Stimulated activated naive CD4-positive, alpha-beta T cell (primary cell): ENCODE results near the gene ATAD3A.
"Not testable (repeated sequence)": the region's sequence is repeated elsewhere in the genome, so short reads cannot be mapped to it uniquely, and the experiment has no call there.

Experiments used
- DNase-seq, 6 experiments: peaks; one replicate each; lab custom pipeline; 2025; lab: John Stamatoyannopoulos, UW

Gene ATAD3A

DNA sequence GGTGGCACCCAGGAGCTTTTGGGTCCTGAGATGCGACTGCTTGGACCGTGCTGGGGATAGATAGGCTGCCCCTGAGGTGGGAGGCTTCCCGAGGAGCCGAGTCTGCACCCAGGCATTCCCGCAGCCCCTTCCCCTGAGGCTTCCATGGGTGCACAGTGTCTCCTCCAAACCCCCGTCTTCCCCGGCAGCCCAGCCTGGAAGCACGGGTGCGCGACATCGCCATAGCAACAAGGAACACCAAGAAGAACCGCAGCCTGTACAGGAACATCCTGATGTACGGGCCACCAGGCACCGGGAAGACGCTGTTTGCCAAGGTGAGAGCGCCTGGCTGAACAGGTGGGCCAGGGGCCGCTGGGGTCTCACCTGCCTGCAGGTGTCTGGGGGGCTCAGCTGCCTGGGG, 11.7 kb downstream of the ATAD3A start:
- DNase-seq: not testable (repeated sequence)

DNA sequence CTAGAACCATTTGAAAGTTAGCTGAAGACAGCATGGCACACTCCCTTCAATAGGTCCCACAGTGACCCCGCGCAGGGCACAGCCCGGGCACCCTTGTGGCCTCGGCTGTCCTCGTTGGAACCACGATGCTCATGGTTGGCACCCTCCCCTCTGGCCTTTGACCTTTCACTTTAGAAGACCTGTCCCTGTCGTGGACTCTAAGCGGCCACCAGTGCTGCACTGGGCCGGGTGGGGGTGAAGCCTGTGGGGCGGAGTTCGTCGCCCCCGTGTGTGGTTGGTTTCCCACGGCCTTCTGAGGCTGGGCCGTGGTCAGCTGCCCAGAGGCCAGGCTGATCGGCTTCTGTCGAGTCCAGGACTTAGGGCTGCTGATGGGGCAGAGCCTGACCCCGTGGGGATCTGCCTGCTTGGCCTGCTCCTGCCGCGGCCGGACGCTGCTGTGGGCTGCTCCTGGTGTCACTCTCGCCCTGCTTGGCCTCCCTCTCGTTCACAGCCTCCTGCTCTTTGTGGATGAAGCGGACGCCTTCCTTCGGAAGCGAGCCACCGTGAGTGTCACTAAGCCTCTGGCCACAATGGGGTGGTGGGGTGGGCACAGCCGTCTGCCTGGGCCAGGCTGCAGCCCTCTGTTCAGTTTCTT, 12.9 kb downstream of the ATAD3A start:
- not testable (repeated sequence) for DNase-seq

DNA sequence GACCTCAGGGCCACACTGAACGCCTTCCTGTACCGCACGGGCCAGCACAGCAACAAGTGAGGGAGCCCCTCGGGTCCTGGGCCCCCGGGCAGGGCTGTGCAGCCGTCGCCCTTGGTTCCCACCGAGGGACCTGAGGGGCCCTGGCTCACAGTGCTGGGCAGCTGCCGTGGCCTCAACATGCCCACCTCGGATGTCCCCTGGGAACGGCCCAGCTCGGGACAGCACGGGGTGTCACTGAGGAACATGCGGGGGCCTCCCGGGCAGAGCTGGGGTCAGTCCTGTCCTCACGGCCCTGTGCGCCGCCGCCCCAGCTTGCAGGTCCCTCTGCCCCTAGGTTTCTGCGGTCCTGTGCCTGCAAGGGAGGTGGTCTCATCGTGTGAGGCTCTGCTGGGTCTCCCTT, 14.5 kb downstream of the ATAD3A start:
- not testable (repeated sequence) for DNase-seq

DNA sequence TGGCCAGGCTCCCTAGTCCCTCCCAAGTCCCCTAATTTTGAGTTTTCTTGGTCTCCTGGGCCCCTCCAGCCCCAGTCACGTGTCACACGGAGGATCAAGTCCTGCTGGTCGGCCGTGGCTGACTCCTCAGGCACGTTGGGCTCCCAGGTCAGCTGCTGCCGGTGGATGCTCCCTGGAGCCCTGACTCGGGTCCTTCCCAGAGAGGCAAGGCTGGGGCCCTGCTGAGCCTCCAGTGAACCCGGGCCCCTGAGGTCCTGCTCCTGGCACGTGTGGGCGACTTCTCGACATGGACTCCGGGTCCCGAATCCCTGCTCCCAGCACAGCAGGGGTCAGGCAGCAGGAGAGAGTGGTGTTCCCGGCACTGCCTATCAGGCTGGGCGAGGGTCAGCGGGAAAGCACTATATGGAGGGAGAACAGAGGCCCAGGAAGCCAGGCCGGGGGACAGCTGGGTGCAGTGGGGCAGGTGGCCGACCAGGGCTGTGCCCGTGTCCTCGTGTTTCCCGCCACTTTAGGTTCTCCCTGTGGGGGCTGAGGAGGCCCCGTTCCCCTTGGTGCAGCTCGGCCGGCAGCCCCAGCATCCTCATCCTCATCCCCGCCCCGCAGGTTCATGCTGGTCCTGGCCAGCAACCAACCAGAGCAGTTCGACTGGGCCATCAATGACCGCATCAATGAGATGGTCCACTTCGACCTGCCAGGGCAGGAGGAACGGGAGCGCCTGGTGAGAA, 15.3 kb downstream of the ATAD3A start:
- no peak for DNase-seq

DNA sequence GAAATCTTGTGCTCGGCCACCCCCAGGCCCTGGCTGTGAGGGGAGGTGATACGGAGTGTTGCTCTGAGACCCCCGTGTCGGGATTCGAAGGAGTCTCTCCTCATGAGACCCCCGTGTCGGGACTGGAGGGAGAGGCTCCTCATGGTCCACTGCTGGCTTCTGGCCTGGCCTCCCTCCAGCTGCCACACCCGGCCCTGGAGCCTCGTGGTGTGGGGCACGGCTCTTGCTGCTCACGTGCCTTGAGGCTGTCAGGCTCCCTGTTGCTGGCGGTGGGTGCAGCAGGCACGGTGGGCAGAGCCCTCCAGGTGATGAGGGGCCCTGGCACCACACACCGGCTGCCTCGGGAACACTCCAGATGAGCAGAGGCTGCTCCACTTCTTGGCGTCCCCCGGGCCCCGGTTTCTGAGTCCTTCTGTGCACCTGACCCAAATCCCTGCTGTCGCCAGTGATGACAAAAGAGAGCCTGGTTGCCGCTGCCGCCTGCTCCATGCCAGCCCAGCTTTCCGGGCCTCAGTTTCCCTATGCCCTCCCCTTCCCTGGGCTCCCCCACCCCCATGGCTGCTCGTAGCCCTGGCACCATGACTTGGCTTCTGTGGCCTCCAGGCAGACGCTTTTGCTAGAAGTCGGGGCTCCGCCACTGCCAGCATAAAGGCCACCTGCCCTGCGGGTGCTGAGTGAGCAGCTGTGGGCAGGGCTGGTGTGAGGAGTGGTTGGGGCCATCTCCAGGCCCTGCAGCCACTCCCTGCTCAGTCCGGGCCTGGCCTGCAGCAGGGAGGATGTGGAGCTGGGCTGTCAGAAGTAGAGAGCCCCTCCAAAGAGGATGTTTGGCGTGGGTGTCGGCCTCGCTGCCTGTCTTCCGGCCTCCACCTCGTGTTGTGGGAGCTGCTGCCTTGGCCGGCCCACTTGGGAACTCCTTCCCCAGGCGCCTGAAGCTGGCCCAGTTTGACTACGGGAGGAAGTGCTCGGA, 16.6 kb downstream of the ATAD3A start:
- DNase-seq: no peak

DNA sequence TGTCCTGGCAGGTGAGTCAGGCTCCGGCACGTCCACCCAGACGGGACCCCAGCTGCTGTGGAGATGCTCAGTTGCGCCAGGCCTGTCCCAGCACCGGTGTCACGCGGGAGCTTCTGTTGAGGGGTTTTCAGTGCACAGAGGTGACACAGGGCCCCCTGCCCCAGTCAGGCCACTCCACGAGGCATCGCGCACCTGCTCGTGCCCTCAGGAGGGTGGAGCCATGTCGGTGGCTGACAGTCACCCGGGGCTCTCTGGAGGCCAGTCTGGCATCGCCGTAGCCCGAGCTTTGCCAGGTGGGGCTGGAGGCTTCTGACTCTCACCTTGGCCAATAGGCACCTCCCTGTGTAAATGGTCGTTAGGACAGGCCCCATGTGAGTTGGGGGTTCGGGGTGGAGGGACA, 17.4 kb downstream of the ATAD3A start:
- DNase-seq: no peak

DNA sequence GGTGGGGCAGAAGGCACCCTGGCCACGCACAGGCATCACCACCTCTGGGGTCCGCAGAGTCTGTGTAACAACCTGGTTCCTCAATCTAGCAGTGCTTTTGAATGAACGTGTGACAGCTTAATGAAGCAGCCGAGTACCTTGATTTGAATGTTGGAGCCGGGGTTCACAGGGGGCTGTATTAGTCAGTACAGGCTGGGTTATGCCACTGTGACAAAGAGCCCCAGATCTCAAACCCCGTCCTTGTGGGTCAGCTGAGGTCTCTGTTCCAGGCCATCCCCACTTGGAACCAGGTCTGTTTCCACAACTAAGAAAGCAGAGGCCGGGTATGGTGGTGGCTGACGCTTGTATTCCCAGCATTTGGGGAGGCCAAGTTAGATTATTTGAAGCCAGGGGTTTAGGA, 18.0 kb downstream of the ATAD3A start:
- DNase-seq: no peak

DNA sequence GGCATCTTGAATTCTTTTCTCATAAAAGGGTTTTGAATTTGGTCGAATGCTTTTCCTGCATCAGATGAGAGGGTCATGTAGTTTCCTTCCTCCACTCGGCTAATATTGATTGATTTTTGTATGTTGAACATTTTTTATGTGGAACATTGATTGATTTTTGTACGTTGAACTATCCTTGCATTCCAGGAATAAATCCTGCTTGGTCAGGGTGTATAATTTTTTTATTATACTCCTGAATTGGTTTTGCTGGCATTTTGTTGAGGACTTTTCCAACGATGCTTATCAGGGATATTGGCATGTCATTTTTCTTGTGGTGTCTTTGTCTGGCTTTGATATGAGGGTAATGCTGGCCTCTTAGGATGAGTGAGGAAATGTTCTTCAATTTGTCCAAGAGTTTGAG, 20.0 kb downstream of the ATAD3A start:
- DNase-seq: no peak

DNA sequence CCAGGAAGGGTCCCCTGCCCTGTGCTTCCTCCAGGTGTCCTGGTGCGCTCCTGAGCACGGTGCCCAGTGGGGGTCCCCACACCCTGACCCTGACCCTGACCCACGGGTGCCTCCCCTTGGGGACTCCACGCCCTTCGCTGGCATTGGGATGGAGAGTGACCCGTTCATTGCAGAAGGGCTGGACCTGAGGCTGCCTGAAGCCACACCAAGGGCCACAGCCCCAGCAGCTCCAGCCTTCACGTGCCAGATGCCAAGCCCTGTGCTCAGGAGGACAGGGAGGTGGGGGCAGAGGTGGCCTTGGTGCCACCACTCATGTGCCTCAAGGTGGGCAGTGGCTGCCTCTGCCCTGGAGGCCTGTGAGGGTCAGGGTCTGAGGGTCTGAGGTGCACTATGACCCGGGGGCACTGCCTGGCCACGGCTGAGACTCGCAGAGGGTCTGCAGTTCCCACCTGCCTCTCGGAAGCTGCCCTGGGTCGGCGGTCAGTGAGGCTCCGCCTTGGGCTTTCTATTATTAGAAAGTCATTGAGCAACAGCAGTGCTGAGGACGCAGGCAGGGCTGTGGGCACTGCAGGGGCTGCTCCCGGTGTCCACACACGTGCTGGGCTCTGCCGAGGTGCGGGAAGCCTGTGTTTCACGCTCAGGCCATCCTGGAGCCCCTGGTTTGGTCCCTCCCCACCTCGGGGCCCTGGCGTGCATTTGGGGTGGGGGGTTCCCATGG, 21.4 kb downstream of the ATAD3A start:
- DNase-seq: not testable (repeated sequence)

DNA sequence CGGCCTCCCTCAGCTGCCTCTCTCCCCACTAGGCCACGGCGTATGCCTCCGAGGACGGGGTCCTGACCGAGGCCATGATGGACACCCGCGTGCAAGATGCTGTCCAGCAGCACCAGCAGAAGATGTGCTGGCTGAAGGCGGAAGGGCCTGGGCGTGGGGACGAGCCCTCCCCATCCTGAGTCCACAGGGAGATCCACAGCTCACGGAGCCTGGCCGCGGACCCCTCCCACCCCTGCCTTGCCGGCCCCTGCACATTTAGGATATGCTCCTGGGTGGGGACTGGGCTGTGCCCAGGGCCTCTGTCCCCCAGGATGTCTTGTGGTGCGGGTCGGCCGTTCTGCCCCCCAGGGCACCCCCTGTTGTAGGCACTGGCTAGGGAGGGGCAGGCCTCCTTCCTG, 21.9 kb downstream of the ATAD3A start:
- not testable (repeated sequence) for DNase-seq

DNA sequence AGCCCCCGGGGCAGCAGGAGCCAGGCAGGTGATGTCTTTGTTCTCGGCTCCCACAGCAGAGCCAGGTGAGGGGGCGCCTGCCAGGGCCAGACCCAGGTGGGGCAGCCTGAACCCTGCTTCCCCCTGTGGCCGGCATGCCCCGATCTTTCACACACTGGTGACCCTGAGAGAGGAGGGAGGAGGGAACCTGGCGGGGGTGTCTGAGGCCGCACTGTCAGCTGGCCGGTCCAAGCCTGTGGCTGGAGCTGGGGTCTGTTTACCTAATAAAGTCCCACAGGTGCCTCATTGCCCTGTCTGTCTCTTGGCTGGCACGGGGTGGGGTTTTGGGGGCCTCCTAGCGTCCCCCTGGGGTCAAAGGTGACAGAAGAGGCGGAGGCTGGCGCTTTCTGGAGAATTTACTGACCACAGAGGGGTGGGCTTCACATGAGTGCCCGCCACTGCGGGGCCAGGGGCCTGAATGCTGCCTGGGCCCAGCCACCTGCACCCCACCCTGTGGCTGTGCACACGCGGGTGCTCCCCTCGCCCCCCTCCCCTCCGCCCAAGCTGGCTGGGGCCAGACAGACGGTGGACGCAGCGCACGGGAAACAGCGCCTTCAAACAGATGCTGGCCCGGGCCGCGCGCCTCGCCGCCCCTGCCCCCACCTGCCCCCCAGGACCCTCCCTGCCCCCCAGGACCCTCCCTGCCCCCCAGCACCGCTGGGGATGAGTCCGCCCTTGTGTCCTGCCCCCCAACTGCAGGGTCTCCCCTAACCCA, 22.6 kb downstream of the ATAD3A start:
- DNase-seq: no peak

DNA sequence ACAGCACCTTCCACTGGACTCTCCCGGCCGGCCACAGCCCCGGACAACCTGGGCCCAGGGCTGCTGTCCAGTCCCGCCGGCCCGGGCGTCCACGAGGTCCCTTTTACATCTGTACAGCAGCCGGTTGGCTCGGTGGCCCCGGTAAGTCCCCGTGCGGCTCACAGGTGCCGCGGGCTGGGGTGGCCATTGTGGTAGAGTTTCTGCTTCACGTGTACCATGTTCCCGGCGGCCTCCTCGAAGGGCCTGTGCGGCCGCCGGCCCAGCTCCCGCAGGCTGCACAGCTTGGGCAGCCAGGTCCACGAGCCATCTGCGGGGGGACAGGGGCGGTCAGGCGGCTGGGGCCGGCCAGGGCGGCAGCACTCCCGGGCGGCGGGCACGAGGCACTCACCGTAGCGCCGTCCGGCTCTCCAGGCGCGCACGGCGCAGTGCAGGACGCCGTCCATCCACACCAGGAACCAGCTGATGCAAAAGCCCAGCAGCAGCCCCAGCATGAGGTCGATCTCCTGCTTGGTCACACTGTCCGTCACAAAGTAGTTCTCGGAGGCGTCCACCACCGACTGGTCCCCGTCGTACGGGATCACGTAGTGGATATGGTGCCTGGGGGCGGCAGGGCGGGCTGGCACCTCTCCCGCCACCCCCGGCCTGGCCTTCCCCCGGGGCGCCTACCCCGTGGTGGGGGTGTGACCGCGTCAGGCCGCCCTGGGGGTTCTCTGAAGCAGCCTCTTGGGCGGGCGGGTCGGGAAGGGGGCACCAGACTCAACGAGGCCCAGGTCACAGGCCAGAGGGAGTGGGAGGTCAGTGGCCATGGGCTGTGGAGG, 23.4 kb downstream of the ATAD3A start:
- no peak for DNase-seq

DNA sequence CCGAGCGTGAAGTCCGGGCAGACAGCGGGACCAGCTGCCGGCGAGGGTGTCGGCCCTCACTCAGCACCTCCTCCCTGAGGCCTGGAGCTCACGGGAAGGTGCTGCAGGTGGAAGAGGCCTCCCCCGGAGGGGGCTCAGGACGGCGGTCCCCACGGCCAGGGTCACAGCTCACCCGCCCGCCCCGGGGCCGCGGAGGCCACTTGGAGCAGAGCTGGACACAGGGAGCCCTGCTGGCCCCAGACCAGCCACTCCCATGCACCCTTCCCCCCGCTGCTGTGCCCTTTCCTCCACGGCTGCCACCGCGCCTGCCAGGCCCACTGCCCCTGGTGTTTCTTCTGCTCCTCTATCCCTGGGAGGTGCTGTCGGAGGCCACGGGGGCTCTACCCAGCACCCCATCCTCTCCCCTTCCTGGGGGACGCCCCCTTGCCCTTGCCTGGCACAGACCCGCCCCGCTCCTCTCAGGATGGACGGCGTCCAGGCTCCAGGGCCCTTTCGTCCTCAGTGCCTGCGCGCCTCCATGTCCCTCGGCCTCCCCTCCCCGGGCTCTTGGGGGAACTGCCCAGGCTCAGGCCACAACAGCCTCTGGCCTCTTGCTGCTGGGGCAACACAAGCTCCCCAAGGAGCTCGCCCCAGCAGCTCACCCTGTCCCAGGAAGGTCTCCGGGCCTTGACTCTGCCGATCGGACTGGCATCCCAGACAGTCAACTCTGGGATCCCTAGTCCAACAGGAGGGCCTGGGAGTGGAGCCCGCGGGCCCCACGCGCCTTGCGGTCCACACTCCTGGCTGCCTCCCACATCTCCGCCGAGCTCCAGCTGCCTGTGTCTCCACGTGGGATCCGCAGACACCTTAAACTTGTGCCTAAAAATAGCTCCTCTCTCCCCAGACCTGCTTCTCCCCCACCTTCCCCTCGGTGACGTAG, 24.3 kb downstream of the ATAD3A start:
- DNase-seq: no peak

DNA sequence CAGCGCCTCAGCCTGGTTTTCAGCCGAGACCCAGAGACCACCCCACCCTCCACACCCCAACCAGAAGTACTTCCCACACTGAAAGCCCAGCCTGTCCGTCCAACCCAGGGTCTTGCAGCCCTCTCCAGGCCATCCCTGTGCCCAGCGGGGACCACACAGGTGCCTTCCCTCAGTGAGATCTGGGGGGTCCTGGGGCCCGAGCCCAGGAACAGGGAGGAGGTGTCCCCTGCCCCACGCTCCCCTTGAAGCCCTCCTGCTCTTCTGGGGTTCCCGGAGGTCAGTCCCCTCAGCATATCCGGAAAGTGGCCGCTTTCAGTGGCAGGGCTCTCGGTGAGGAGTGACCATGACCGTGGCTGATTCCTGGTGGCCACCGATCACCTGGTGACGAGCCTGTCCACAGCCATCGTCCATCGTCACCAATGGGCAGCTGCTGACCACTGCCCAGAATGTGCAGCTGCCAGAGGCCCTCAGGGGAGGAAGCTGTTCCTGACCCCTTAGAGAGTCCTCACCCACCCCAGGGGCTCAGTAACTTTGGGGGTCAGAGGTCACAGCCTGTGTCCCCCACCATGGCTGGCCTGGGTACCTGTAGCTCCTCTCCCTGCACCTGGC, 25.1 kb downstream of the ATAD3A start:
- DNase-seq: no peak

DNA sequence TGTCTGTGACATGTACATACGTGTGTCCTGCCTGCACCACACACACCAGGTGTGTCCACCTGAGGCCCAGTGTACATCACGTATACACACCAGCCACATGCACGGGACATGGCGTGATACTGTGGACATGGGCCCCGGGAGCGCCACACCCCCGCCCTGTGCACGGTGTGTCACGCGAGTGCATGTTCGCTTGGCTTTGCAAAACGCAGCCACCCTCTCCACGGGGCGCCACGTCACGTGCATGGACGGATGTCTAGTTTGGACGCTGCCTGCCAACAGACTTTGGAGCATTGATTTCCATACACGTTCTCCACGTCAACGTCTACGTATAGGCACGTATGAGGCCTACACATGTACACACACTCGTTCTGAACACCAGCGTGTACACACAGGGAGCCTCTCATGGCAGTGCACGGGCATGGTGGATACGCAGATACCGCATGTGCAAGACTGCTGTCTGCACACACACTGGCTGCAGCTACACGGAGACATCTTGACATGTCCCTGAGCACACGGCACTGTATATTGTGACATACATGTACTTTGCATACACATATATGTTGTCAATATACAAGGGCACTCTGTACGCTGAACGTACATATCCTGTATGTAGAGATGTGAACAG, 25.8 kb downstream of the ATAD3A start:
- no peak for DNase-seq

DNA sequence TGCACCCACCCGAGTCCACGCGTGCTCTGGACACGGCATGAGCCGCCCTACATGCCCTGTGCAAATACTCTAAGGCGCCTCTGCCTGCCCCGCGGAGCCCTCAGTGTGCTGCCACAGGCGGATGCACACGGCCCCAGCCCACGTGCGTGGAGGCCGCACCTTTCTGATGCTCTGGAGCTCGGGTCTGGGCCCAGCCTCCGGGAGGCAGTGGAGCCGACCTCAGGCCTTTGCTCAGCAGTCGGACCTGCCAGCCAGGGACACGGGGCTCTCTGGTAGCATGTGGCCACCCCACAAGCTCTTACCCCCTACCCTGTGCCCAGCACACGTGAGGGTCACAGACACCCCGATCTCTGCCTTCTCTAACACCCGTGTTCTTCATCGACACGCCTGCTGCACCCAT, 26.4 kb downstream of the ATAD3A start:
- DNase-seq: no peak

DNA sequence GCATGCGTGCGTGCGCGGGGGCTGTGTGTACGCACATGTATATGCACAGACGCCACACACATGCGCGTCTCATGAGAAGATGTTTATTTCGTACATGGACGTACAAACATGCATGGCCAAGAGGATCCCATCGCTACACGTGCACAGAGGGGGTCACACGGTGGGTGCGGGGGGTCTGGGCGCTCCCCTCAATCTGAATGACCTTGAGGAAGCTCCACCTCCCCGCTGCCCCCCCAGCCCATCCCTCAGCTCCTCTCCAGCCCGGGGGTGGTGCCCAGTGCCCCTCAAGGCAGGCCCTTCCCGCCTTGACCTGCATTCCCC, 27.0 kb downstream of the ATAD3A start:
- DNase-seq: no peak

DNA sequence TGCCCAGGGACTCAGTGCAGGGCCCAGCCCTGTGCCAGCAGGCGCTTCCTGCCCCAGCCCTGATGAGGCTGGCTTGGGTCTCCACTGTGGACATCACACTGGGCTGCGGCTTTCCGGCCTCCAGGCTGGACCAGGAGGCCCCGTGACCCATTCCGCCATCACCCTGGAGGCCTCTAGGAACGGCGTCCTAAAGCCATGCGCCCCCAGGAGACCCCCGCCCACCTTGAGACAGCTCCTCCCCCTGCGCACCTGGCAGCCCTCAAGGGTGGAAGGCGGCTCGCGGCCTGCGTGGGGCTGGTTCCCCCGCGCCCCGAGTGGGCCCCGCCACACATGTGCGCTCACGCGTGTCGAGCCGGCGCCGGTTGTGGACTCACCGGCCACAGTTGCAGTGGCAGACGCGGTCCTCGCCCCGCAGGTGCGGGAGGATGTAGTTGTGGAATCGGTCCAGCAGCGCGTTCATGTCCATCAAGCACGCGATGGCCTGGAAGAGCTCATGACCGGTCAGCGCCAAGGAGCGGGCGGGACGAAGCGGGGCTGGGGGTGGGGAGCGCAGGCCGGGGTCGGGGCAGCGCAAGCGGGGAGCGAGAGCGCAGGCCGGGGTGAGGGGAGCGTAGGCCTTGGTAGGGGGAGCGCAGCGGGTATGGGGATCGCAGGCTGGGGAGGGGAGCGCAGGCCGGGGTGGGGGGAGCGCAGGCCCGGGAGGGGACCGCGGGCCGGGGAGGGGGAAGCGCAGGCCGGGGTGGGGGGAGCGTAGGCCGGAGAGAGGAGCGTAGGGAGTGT, 27.5 kb downstream of the ATAD3A start:
- DNase-seq: no peak
